Measurements from ENCODE around the gene AGAP9. TPM values are rescaled to one million over a fixed set of nuclear protein-coding genes. Genes with fewer than 3 reads are reported as not detected.
"Not testable (repeated sequence)": the region's sequence is repeated elsewhere in the genome, so short reads cannot be mapped to it uniquely, and the experiment has no call there.

The AGAP9 gene
- total RNA-seq, 2 experiments from 2014 or later, result 2.7 to 2.8 TPM

DNA sequence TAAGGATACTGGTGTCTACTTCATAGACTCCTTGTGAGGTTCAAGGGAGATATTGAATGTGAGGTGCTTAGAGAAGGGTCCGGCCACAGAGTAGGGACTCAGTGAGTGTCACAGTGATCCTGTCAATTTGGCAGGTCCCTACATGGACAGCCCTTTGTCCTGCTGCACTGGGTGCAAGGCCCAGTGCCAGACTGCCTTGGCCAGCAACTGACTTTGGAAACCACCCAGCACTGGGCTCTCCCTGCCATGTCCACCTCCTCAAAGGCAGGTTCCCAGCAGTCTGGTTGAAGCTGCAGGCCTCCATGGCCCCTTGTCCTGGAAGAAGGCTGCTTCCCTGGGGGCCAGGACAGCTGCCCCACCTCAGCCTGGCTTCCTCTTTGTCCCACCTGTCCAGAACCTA is 41.1 kb downstream of the AGAP9 start:
- CTCF ChIA-PET; H3K36me3 Mint-ChIP-seq (ENCODE audit: low read depth); H3K9me3 Mint-ChIP-seq (ENCODE audit: insufficient read depth): not testable (repeated sequence)

GRCh38 chr10:47481768-47482181 is 41.7 kb downstream of the AGAP9 start:
- DNase-seq; H3K4me3 Mint-ChIP-seq; H3K9me3 Mint-ChIP-seq (ENCODE audit: insufficient read depth); H3K36me3 Mint-ChIP-seq (ENCODE audit: low read depth); POLR2A ChIA-PET; H3K4me1 Mint-ChIP-seq (ENCODE audit: low read depth); CTCF ChIA-PET; ATAC-seq; H3K27me3 Mint-ChIP-seq (ENCODE audit: low read depth); H3K27ac Mint-ChIP-seq: not testable (repeated sequence)

More for the DNA sequence above, 41.1 kb downstream of the AGAP9 start:
- H3K27ac Mint-ChIP-seq; H3K4me3 Mint-ChIP-seq; ATAC-seq; POLR2A ChIA-PET; DNase-seq; H3K4me1 Mint-ChIP-seq (ENCODE audit: low read depth); H3K27me3 Mint-ChIP-seq (ENCODE audit: low read depth): not testable (repeated sequence)

DNA sequence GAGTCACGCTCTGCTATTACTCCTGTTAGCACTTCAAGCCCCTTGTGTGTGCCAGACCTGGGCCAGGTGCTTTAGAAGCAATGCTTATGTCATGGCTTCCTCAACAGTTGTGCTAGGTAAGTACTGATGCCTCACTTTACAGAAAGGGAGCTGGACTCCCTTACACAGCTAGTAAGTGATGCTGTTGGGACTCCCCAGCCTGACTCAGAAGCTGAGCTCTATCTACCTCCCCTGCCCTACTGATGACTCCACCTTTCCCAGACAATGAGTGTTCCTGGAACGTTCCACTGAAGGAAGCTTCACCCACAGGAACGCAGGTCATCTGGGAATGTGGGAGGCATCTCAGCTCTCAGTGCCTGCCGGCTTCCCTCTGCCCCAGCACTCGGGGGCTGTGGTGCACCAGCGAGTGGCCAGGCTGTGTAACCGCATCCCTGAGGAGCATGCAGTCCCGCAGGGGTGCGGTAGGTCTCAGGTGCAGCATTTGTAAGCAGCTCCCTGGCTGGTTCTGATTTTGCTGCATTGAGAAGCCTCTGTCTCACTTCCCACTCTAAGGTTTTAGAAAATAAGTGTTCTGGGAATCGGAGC is 42.2 kb downstream of the AGAP9 start:
- H3K27ac Mint-ChIP-seq; POLR2A ChIA-PET; H3K4me3 Mint-ChIP-seq; H3K27me3 Mint-ChIP-seq (ENCODE audit: low read depth); H3K4me1 Mint-ChIP-seq (ENCODE audit: low read depth); H3K9me3 Mint-ChIP-seq (ENCODE audit: insufficient read depth); CTCF ChIA-PET; H3K36me3 Mint-ChIP-seq (ENCODE audit: low read depth); ATAC-seq; DNase-seq: not testable (repeated sequence)

GRCh38 chr10:47480133-47480532 is 43.3 kb downstream of the AGAP9 start:
- H3K4me3 Mint-ChIP-seq; H3K4me1 Mint-ChIP-seq (ENCODE audit: low read depth); DNase-seq; H3K27me3 Mint-ChIP-seq (ENCODE audit: low read depth); H3K27ac Mint-ChIP-seq; H3K9me3 Mint-ChIP-seq (ENCODE audit: insufficient read depth); H3K36me3 Mint-ChIP-seq (ENCODE audit: low read depth); POLR2A ChIA-PET; CTCF ChIA-PET; ATAC-seq: not testable (repeated sequence)

- H3K36me3 Mint-ChIP-seq (ENCODE audit: low read depth); H3K9me3 Mint-ChIP-seq (ENCODE audit: insufficient read depth); ATAC-seq; H3K27ac Mint-ChIP-seq; H3K27me3 Mint-ChIP-seq (ENCODE audit: low read depth); H3K4me1 Mint-ChIP-seq (ENCODE audit: low read depth); POLR2A ChIA-PET; DNase-seq; H3K4me3 Mint-ChIP-seq; CTCF ChIA-PET: not testable (repeated sequence)
Observed at GRCh38 chr10:47478114-47478513, 45.3 kb downstream of the AGAP9 start.

GRCh38 chr10:47477078-47477477 is 46.4 kb downstream of the AGAP9 start:
- CTCF ChIA-PET, POLR2A ChIA-PET: not testable (repeated sequence)

DNA sequence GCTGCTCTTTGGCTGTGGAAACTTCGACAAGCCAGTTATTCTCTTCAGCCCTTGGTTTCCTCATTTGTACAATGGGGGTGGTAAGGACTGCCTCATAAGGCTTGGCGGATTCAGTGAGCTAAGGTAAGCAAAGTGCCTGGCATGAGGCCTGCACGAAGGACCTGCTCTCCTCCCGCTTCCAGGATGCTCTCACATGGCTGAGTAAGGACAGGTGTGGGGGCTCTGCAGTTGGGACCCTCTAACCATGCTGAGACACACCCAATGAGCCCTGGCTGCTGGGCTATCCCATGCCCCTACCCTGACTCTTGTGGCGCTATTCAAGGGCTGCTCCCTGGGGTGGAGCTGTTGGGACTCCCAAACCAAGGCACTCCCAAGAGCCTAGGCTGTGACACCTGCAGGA is 48.3 kb downstream of the AGAP9 start:
- CTCF ChIA-PET; H3K4me1 Mint-ChIP-seq (ENCODE audit: low read depth): not testable (repeated sequence)

More at GRCh38 chr10:47477078-47477477, 46.4 kb downstream of the AGAP9 start:
- ATAC-seq; H3K27ac Mint-ChIP-seq; H3K4me3 Mint-ChIP-seq; H3K27me3 Mint-ChIP-seq (ENCODE audit: low read depth); DNase-seq; H3K9me3 Mint-ChIP-seq (ENCODE audit: insufficient read depth); H3K36me3 Mint-ChIP-seq (ENCODE audit: low read depth); H3K4me1 Mint-ChIP-seq (ENCODE audit: low read depth): not testable (repeated sequence)

GRCh38 chr10:47473516-47473915 is 49.9 kb downstream of the AGAP9 start:
- DNase-seq; ATAC-seq; POLR2A ChIA-PET; H3K4me1 Mint-ChIP-seq (ENCODE audit: low read depth); H3K4me3 Mint-ChIP-seq; H3K36me3 Mint-ChIP-seq (ENCODE audit: low read depth); H3K9me3 Mint-ChIP-seq (ENCODE audit: insufficient read depth); H3K27ac Mint-ChIP-seq; H3K27me3 Mint-ChIP-seq (ENCODE audit: low read depth); CTCF ChIA-PET: not testable (repeated sequence)

More for the DNA sequence above, 48.3 kb downstream of the AGAP9 start:
- DNase-seq; H3K9me3 Mint-ChIP-seq (ENCODE audit: insufficient read depth); ATAC-seq; POLR2A ChIA-PET; H3K27ac Mint-ChIP-seq; H3K36me3 Mint-ChIP-seq (ENCODE audit: low read depth); H3K4me3 Mint-ChIP-seq; H3K27me3 Mint-ChIP-seq (ENCODE audit: low read depth): not testable (repeated sequence)

DNA sequence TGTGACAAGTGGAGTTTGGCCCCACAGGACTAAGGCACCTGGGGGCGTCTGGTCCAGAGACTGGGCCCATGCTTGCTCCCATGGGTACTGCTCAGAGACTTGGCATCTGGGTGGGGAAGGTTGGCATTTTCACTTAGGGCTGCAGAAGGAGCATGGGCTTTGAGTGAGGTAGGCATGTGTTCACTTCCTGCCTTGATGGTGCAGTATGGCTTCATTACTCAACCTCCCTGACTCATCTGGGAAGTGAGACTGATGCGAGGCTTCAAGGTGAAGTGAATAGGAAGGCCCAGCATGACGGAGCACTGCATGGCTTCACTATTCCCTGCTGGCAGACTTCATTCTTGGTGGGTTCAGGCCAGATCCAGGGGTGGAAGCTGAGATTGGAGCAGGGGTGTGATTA is 50.8 kb downstream of the AGAP9 start:
- H3K36me3 Mint-ChIP-seq (ENCODE audit: low read depth); H3K27me3 Mint-ChIP-seq (ENCODE audit: low read depth); H3K4me1 Mint-ChIP-seq (ENCODE audit: low read depth); H3K4me3 Mint-ChIP-seq; H3K27ac Mint-ChIP-seq; CTCF ChIA-PET; DNase-seq; H3K9me3 Mint-ChIP-seq (ENCODE audit: insufficient read depth); POLR2A ChIA-PET; ATAC-seq: not testable (repeated sequence)

GRCh38 chr10:47472072-47472471 is 51.4 kb downstream of the AGAP9 start:
- H3K4me1 Mint-ChIP-seq (ENCODE audit: low read depth); H3K27ac Mint-ChIP-seq; ATAC-seq; H3K4me3 Mint-ChIP-seq; H3K27me3 Mint-ChIP-seq (ENCODE audit: low read depth); DNase-seq; H3K36me3 Mint-ChIP-seq (ENCODE audit: low read depth); POLR2A ChIA-PET; H3K9me3 Mint-ChIP-seq (ENCODE audit: insufficient read depth); CTCF ChIA-PET: not testable (repeated sequence)

DNA sequence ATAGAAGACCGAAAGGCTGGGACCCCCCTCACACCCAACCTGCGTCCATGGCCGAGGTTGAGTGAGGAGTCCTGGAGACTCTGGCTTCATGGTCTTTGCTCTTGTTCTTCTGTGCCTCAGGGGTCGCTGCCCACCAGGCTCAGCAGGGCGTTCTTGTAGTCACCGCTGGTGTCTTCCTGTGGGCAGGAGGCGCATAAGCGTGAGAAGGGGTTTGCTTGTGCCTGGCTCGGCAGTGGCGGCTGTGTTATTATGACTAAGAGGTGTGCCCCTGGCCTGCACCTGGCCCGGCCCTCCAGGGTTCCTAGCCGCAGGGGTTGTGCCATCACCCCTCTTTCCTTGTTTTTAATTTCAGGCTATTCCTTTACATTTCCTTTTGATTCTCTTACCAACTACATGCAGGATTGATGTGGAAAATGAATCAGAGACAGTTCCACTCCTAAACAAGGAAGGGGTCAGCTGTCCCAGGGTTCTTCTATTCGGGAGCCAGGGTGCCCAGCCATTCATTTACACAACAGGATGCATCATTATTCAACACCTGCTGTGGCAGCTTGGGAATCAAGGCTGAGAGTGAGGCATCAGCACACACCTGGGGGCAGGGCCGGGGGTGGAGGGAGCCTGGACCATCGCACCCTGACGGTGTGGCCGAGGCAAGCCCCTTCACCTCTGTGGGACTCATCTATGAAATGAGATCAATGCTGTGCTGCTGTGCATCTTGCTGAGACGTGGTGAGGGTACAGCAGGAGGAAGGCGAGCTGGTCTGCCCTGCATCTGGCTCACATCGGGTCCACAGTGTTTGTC is 54.5 kb downstream of the AGAP9 start:
- H3K27ac Mint-ChIP-seq; ATAC-seq; CTCF ChIA-PET; H3K36me3 Mint-ChIP-seq (ENCODE audit: low read depth); DNase-seq; H3K4me1 Mint-ChIP-seq (ENCODE audit: low read depth); H3K4me3 Mint-ChIP-seq; POLR2A ChIA-PET; H3K27me3 Mint-ChIP-seq (ENCODE audit: low read depth); H3K9me3 Mint-ChIP-seq (ENCODE audit: insufficient read depth): not testable (repeated sequence)

DNA sequence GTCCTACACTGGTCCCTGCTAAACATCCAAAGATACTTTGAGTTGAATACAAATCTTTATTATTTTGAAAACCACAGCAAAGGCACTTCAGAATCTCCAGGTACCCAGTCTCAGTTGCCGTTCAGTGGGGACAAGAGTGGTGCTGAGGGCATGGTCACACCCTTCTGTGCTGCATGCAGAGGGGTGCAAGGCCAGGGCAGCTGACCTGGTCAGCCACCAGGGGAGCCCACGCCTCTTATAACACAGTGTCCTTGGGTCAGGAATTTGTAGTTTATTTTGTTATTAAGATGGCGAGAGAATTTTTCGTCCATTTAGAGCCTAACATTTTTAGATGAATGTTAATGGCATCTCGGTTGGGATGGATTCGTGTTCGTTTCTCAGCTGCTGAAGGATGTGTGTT is 55.5 kb downstream of the AGAP9 start:
- POLR2A ChIA-PET; H3K27me3 Mint-ChIP-seq (ENCODE audit: low read depth); H3K27ac Mint-ChIP-seq; H3K9me3 Mint-ChIP-seq (ENCODE audit: insufficient read depth); H3K36me3 Mint-ChIP-seq (ENCODE audit: low read depth); H3K4me3 Mint-ChIP-seq; H3K4me1 Mint-ChIP-seq (ENCODE audit: low read depth); DNase-seq; ATAC-seq; CTCF ChIA-PET: not testable (repeated sequence)

DNA sequence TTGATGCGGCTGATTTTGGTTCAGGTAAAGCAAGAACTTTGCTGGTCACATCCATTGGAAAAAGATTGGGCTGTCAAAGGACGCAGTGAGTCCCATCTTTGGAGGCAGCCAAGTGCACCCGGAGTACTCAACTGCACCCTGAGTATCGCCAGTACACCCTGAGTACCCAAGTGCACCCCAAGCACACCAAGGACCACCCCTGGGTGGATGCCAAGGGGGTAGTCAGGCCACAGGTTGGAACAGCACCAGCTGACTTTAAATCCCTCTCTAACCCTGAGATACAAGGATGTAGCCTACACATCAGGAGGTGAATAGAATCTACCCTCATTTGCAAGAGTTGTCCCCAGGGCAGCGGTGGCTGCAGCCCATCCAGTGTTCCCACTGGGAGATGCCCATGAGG is 56.0 kb downstream of the AGAP9 start:
- ATAC-seq; H3K36me3 Mint-ChIP-seq (ENCODE audit: low read depth); H3K27me3 Mint-ChIP-seq (ENCODE audit: low read depth); H3K9me3 Mint-ChIP-seq (ENCODE audit: insufficient read depth); CTCF ChIA-PET; H3K4me3 Mint-ChIP-seq; H3K27ac Mint-ChIP-seq; H3K4me1 Mint-ChIP-seq (ENCODE audit: low read depth); POLR2A ChIA-PET; DNase-seq: not testable (repeated sequence)

Measured in activated CD8-positive, alpha-beta T cell treated with anti-CD3 and anti-CD28 coated beads, Interleukin-2, amount 10 ng/mL, durations not matched to agents 7 days and 5 days (primary cell).